Upper lobe of left lung (tissue), 4 donors: Measurements from ENCODE around the gene FGG.

Source experiments
- CTCF ChIP-seq, 6 experiments: fragments of 450-650 bp in 4 of 6; fragments of 200-600 bp in 2 of 6; sonication (generic) in 2 of 6; IDR thresholded peaks; one replicate each; pipeline ENCODE4 v1.5.1; 2016 to 2019; ENCODE audit warnings: antibody characterized with exemption in 6 of 6
- EP300 ChIP-seq, 4 donors: sonication (generic); formaldehyde crosslinking; IDR thresholded peaks; one replicate each; pipeline ENCODE4 v1.5.1; 2017; ENCODE audit warnings: antibody characterized with exemption in 4 of 4, control low read depth in 2 of 4
- POLR2A ChIP-seq, 4 donors: fragments of 450-650 bp; IDR thresholded peaks; one replicate each; pipeline ENCODE4 v1.5.1; 2016 to 2017; ENCODE audit warnings: antibody characterized with exemption in 4 of 4, mild to moderate bottlenecking in 2 of 4
- POLR2AphosphoS5 ChIP-seq, 2 donors: sonication (generic); formaldehyde crosslinking; IDR thresholded peaks; one replicate each; pipeline ENCODE4 v1.5.1; 2017; ENCODE audit warnings: antibody characterized with exemption in 2 of 2

- TF ChIP-seq EP300 (IDR thresholded peaks at IDR 0.05) (no peak), POLR2AphosphoS5 (IDR thresholded peaks at IDR 0.05) (no peak), CTCF (IDR thresholded peaks at IDR 0.05) (no peak), POLR2A (IDR thresholded peaks at IDR 0.05) (no peak)
These were observed 52.0 kb downstream of the FGG start for GRCh38 chr4:154560419-154560801.
